NB4 (cell line): ENCODE measurements around the gene SLC18A3.

Source experiments
- POLR2A ChIP-seq: IDR thresholded peaks from 2 replicates; pipeline ENCODE4 v1.6.1; 2011; ENCODE audit warnings: mild to moderate bottlenecking; ENCODE audit not compliant: insufficient read length; ENCODE audit errors: extremely low read depth
- TF ChIP-seq, protein P1 (sequence below): IDR thresholded peaks from one replicate; pipeline ENCODE4 v1.5.1; 2012; ENCODE audit warnings: low read depth, low read length
- TF ChIP-seq, protein P2 (sequence below): IDR thresholded peaks from 2 replicates; pipeline ENCODE4 v1.6.1; 2011; ENCODE audit warnings: low read depth, low read length

GRCh38 chr10:49634069-49634660, 24.1 kb downstream of the SLC18A3 start:
- TF ChIP-seq, protein P1, sequence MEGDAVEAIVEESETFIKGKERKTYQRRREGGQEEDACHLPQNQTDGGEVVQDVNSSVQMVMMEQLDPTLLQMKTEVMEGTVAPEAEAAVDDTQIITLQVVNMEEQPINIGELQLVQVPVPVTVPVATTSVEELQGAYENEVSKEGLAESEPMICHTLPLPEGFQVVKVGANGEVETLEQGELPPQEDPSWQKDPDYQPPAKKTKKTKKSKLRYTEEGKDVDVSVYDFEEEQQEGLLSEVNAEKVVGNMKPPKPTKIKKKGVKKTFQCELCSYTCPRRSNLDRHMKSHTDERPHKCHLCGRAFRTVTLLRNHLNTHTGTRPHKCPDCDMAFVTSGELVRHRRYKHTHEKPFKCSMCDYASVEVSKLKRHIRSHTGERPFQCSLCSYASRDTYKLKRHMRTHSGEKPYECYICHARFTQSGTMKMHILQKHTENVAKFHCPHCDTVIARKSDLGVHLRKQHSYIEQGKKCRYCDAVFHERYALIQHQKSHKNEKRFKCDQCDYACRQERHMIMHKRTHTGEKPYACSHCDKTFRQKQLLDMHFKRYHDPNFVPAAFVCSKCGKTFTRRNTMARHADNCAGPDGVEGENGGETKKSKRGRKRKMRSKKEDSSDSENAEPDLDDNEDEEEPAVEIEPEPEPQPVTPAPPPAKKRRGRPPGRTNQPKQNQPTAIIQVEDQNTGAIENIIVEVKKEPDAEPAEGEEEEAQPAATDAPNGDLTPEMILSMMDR, result no peak
- TF ChIP-seq POLR2A, result no peak
- TF ChIP-seq, protein P2, sequence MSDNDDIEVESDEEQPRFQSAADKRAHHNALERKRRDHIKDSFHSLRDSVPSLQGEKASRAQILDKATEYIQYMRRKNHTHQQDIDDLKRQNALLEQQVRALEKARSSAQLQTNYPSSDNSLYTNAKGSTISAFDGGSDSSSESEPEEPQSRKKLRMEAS, result no peak
